A673 (cell line): ENCODE results near the gene CMPK2. TPM values are rescaled to one million over a fixed set of nuclear protein-coding genes. Genes with fewer than 3 reads are reported as not detected.
A peak's percentile ranks its signal among the peaks of the same experiment; 100 is the strongest.

ENCODE experiments used
- BruUV-seq: library from RNA; stranded (reverse); fragments of 400-500 nt; replicated peaks from 2 replicates; lab custom pipeline; 2021; lab: Mats Ljungman, UMichigan
- CTCF ChIA-PET: fragments of 300-600 bp; sonication (Branson Sonifier 250); formaldehyde crosslinking; loops from one replicate; lab custom pipeline; 2022; ENCODE audit warnings: antibody characterized with exemption; lab: Charles Lee
- POLR2A ChIA-PET: fragments of 300-600 bp; sonication (Branson Sonifier 250); formaldehyde crosslinking; loops from one replicate; lab custom pipeline; 2022; ENCODE audit warnings: antibody characterized with exemption; ENCODE audit not compliant: low non-redundant PET; lab: Charles Lee
- DNase-seq: peaks from one replicate; pipeline ENCODE4 v3.0.0-alpha.2; 2015; ENCODE audit warnings: low spot score
- H3K27ac ChIP-seq: fragments of 200-600 bp; sonication (generic); 2 replicates; pipeline ENCODE4 v1.5.1; 2016; ENCODE audit warnings: mixed run types, low read depth, mild to moderate bottlenecking, mixed read lengths, antibody characterized with exemption, low read length; ENCODE audit not compliant: poor library complexity, severe bottlenecking
- H3K27me3 ChIP-seq: fragments of 200-600 bp; sonication (generic); replicated peaks from 2 replicates; pipeline ENCODE4 v1.6.1; 2017; ENCODE audit warnings: mixed run types, low read depth, mild to moderate bottlenecking, mixed read lengths, antibody characterized with exemption, low read length; ENCODE audit not compliant: insufficient read depth, poor library complexity
- H3K36me3 ChIP-seq: fragments of 200-600 bp; sonication (generic); 2 replicates; pipeline ENCODE4 v1.6.1; 2016; ENCODE audit warnings: mixed run types, mild to moderate bottlenecking, mixed read lengths, antibody characterized with exemption, low read length; ENCODE audit not compliant: insufficient read depth, poor library complexity, severe bottlenecking
- H3K4me1 ChIP-seq: fragments of 200-600 bp; sonication (generic); 2 replicates; pipeline ENCODE4 v1.6.1; 2017; ENCODE audit warnings: mixed run types, mild to moderate bottlenecking, mixed read lengths, antibody characterized with exemption, low read length; ENCODE audit not compliant: insufficient read depth, poor library complexity, severe bottlenecking
- H3K4me3 ChIP-seq: fragments of 200-600 bp; sonication (generic); 2 replicates; pipeline ENCODE4 v1.5.1; 2016; ENCODE audit warnings: low read depth, mixed run types, mild to moderate bottlenecking, mixed read lengths, low read length; ENCODE audit not compliant: poor library complexity, severe bottlenecking
- H3K9me3 ChIP-seq: fragments of 200-600 bp; sonication (generic); 2 replicates; pipeline ENCODE4 v1.6.1; 2016; ENCODE audit warnings: mixed run types, low read depth, mild to moderate bottlenecking, mixed read lengths, antibody characterized with exemption, low read length; ENCODE audit not compliant: poor library complexity, severe bottlenecking
- EZH2 ChIP-seq: fragments of 200-600 bp; sonication (generic); IDR thresholded peaks from 2 replicates; pipeline ENCODE4 v1.6.1; 2017; ENCODE audit warnings: borderline replicate concordance, low read depth, mild to moderate bottlenecking, mixed read lengths, antibody characterized with exemption, low read length; ENCODE audit not compliant: poor library complexity, severe bottlenecking
- intact Hi-C: fragments of 100-400 bp; cut with micrococcal nuclease; formaldehyde crosslinking; loops from one replicate; pipeline ENCODE4 v1.10.0; 2022; ENCODE audit not compliant: unreplicated experiment
- total RNA-seq: library from RNA; stranded (reverse); gene quantifications from 2 replicates; pipeline ENCODE4 v1.2.3, GENCODE V29; 2021
- TF ChIP-seq, protein P1 (sequence below): fragments of 300-800, 200-600 bp; sonication (generic); conservative IDR thresholded peaks from 2 replicates; pipeline ENCODE4 v1.5.1; 2017; ENCODE audit warnings: low read depth, mild to moderate bottlenecking, antibody characterized with exemption, low read length, moderate library complexity, mixed read lengths

CMPK2 gene
- total RNA-seq, 1 experiment from 2014 or later: 4.6 TPM

DNA sequence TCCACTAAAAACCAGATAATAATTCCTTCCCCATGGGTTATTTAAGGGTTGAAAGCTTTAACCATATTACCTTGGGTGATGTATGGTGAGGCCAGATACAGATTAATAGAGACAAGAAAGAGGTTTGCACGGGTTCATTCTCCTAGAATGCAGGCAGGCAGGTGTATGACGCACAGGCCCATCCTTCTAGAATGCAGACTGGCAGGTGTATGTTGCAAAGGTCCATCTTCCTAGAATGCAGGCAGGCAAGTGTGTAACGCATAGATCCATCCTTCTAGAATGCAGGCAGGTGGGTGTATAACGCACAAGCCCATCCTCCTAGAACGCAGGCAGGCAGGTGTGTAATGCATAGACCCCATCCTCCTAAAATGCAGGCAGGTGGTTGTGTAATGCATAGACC, 15.8 kb upstream of the CMPK2 start:
- intact Hi-C loops: no loop called here
- Histone ChIP-seq H3K36me3 (no peaks in the 10 kb centered on the region), H3K9me3 (no peaks in the 10 kb centered on the region), H3K27ac (no peak overlapping the region), H3K4me3 (no peak overlapping the region), H3K4me1 (peaks cover 4% of the 10 kb centered on the region), H3K27me3 (no peaks in the 10 kb centered on the region)
- DNase-seq: no peak
- no TSS peak for BruUV-seq
- ChIA-PET POLR2A (no interaction called here), CTCF (no interaction called here)
- TF ChIP-seq, protein P1, sequence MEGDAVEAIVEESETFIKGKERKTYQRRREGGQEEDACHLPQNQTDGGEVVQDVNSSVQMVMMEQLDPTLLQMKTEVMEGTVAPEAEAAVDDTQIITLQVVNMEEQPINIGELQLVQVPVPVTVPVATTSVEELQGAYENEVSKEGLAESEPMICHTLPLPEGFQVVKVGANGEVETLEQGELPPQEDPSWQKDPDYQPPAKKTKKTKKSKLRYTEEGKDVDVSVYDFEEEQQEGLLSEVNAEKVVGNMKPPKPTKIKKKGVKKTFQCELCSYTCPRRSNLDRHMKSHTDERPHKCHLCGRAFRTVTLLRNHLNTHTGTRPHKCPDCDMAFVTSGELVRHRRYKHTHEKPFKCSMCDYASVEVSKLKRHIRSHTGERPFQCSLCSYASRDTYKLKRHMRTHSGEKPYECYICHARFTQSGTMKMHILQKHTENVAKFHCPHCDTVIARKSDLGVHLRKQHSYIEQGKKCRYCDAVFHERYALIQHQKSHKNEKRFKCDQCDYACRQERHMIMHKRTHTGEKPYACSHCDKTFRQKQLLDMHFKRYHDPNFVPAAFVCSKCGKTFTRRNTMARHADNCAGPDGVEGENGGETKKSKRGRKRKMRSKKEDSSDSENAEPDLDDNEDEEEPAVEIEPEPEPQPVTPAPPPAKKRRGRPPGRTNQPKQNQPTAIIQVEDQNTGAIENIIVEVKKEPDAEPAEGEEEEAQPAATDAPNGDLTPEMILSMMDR: no peak
- no peak for TF ChIP-seq EZH2

DNA sequence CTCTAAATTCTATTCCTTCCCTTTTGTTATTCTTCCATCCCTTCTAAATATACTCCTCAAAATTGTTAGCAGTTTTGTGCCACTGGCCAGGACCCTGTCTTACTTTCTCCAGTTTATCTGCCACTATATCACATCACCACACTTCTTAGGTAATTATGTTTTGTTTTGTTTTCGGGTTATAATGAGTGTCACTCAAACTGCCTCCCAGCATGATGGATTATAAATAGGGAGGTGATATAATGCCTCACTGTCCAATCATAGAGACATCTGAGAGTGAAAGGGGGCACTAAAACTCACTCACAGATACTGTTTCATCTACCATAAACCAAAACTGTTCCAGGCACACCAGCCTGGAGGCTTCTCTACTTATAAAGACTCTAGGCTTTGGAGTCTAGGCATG, 15.3 kb upstream of the CMPK2 start:
- no peaks in the 10 kb centered on the region for H3K9me3 ChIP-seq
- intact Hi-C loops: no loop called here
- peaks cover 4% of the 10 kb centered on the region for H3K4me1 ChIP-seq
- no peak for DNase-seq
- ChIA-PET CTCF (no interaction called here), POLR2A (no interaction called here)
- TF ChIP-seq, protein P1: no peak
- no peak for TF ChIP-seq EZH2
- H3K27ac ChIP-seq: no peak overlapping the region
- no peak overlapping the region for H3K4me3 ChIP-seq
- H3K27me3 ChIP-seq: no peaks in the 10 kb centered on the region
- no peaks in the 10 kb centered on the region for H3K36me3 ChIP-seq
- no TSS peak for BruUV-seq

DNA sequence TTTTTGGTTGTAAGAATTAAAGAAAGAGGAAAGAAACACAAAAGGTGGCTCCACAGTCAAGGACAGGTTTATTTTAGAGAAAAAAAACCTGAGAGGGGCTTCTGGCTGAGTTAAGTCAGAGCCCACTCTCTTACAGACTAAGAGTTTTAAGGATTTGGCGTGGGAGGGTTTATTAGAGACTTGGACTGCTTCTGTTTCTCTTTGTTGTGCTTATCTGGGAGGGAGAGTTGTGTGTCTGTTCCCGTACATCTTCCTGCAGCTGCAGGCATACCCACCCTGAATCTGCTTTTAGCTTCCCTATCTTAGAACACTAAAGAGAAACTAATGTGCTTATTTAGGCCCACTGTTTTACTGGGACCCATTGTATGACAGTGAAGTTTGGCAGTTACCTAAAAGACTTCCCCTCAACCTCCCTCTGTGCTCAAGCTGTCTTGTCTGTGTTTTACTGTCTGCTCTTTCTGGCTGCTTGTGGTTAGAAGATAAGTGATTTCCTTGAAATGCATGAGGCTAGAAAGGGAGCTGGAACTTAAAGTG, 14.6 kb upstream of the CMPK2 start:
- ChIA-PET POLR2A (no interaction called here), CTCF (no interaction called here)
- no peaks in the 10 kb centered on the region for H3K9me3 ChIP-seq
- peaks cover 4% of the 10 kb centered on the region for H3K4me1 ChIP-seq
- H3K27ac ChIP-seq: no peak overlapping the region
- DNase-seq: peak; percentile 42
- TF ChIP-seq, protein P1: no peak
- no peak for TF ChIP-seq EZH2
- BruUV-seq: no TSS peak
- intact Hi-C loops: no loop called here
- no peaks in the 10 kb centered on the region for H3K36me3 ChIP-seq
- no peak overlapping the region for H3K4me3 ChIP-seq
- H3K27me3 ChIP-seq: no peaks in the 10 kb centered on the region
